ENCODE measurements around the gene RAB3A. TPM values are rescaled to one million over a fixed set of nuclear protein-coding genes. Genes with fewer than 3 reads are reported as not detected.

RAB3A gene
- total RNA-seq, 1 experiment from 2014 or later = 10.6 TPM

DNA sequence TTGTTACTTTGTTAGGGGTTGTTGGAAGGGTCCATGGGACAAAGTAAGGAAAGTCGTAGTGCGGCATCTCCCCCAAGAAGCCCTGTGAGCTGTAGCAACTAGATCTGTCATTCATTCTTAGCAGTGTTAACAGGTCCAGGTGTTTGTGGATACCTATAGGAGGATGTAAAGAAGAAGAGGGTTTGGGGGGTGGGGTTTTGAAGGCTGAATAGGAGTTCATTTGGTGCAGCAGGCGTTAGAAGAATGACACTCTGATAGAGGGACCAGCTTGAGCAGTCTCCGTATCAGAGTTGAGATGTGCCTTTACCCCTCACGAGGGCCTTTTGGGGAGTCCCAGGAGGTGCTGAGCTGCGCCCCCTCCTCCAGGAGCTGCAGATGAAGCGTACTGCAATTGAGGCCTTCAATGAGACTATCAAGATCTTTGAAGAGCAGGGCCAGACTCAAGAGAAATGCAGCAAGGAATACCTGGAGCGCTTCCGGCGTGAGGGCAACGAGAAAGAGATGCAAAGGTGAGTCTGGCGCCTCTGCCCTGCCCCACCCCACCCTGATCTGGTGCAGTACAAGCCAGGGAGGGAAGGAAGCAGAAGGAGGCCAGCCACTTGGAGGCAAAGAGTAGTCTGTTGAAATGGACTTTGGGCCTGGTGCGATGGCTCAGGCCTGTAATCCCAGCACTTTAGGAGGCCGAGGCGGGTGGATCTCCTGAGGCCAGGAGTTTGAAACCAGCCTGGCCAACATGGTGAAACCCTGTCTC is 37.9 kb downstream of the RAB3A start:
- no peak overlapping the region for H2AFZ ChIP-seq (ENCODE audit: low read depth, low read length, poor library complexity, severe bottlenecking)
- no peak overlapping the region for H3K4me2 ChIP-seq (ENCODE audit: low read length)
- no peaks in the 10 kb centered on the region for H3K9me2 ChIP-seq (ENCODE audit: insufficient read depth)
- TF ChIP-seq SP1 (IDR thresholded peaks at IDR 0.05; ENCODE audit: low read depth) = no peak
- TF ChIP-seq YY1 (IDR thresholded peaks at IDR 0.05; ENCODE audit: extremely low read depth, insufficient replicate concordance, low read depth, low read length) = no peak
- TF ChIP-seq, protein P1, sequence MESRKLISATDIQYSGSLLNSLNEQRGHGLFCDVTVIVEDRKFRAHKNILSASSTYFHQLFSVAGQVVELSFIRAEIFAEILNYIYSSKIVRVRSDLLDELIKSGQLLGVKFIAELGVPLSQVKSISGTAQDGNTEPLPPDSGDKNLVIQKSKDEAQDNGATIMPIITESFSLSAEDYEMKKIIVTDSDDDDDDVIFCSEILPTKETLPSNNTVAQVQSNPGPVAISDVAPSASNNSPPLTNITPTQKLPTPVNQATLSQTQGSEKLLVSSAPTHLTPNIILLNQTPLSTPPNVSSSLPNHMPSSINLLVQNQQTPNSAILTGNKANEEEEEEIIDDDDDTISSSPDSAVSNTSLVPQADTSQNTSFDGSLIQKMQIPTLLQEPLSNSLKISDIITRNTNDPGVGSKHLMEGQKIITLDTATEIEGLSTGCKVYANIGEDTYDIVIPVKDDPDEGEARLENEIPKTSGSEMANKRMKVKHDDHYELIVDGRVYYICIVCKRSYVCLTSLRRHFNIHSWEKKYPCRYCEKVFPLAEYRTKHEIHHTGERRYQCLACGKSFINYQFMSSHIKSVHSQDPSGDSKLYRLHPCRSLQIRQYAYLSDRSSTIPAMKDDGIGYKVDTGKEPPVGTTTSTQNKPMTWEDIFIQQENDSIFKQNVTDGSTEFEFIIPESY (IDR thresholded peaks at IDR 0.05; ENCODE audit: extremely low read depth, insufficient replicate concordance, low read length) = no peak
- TF ChIP-seq ELF1 (IDR thresholded peaks at IDR 0.05; ENCODE audit: borderline replicate concordance, low read depth) = no peak
- no peak for TF ChIP-seq EGR1 (IDR thresholded peaks at IDR 0.05; ENCODE audit: low read depth)
- TF ChIP-seq SRF (IDR thresholded peaks at IDR 0.05; ENCODE audit: low read depth) = no peak
- TF ChIP-seq ZFX (IDR thresholded peaks at IDR 0.05) = no peak
- TF ChIP-seq, protein P2, sequence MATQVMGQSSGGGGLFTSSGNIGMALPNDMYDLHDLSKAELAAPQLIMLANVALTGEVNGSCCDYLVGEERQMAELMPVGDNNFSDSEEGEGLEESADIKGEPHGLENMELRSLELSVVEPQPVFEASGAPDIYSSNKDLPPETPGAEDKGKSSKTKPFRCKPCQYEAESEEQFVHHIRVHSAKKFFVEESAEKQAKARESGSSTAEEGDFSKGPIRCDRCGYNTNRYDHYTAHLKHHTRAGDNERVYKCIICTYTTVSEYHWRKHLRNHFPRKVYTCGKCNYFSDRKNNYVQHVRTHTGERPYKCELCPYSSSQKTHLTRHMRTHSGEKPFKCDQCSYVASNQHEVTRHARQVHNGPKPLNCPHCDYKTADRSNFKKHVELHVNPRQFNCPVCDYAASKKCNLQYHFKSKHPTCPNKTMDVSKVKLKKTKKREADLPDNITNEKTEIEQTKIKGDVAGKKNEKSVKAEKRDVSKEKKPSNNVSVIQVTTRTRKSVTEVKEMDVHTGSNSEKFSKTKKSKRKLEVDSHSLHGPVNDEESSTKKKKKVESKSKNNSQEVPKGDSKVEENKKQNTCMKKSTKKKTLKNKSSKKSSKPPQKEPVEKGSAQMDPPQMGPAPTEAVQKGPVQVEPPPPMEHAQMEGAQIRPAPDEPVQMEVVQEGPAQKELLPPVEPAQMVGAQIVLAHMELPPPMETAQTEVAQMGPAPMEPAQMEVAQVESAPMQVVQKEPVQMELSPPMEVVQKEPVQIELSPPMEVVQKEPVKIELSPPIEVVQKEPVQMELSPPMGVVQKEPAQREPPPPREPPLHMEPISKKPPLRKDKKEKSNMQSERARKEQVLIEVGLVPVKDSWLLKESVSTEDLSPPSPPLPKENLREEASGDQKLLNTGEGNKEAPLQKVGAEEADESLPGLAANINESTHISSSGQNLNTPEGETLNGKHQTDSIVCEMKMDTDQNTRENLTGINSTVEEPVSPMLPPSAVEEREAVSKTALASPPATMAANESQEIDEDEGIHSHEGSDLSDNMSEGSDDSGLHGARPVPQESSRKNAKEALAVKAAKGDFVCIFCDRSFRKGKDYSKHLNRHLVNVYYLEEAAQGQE (IDR thresholded peaks at IDR 0.05; ENCODE audit: low read depth) = no peak
- no peak for TF ChIP-seq RAD21 (IDR thresholded peaks at IDR 0.05; ENCODE audit: low read depth)
- TF ChIP-seq CEBPB (IDR thresholded peaks at IDR 0.05; ENCODE audit: low read depth) = no peak
- TF ChIP-seq, protein P3, sequence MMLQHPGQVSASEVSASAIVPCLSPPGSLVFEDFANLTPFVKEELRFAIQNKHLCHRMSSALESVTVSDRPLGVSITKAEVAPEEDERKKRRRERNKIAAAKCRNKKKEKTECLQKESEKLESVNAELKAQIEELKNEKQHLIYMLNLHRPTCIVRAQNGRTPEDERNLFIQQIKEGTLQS (IDR thresholded peaks at IDR 0.05) = no peak
- TF ChIP-seq JUND (IDR thresholded peaks at IDR 0.05) = no peak
- no peak for TF ChIP-seq FOSL1 (IDR thresholded peaks at IDR 0.05; ENCODE audit: low read depth)
- TF ChIP-seq EZH2 (IDR thresholded peaks at IDR 0.05) = no peak
- TF ChIP-seq, protein P4, sequence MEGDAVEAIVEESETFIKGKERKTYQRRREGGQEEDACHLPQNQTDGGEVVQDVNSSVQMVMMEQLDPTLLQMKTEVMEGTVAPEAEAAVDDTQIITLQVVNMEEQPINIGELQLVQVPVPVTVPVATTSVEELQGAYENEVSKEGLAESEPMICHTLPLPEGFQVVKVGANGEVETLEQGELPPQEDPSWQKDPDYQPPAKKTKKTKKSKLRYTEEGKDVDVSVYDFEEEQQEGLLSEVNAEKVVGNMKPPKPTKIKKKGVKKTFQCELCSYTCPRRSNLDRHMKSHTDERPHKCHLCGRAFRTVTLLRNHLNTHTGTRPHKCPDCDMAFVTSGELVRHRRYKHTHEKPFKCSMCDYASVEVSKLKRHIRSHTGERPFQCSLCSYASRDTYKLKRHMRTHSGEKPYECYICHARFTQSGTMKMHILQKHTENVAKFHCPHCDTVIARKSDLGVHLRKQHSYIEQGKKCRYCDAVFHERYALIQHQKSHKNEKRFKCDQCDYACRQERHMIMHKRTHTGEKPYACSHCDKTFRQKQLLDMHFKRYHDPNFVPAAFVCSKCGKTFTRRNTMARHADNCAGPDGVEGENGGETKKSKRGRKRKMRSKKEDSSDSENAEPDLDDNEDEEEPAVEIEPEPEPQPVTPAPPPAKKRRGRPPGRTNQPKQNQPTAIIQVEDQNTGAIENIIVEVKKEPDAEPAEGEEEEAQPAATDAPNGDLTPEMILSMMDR (IDR thresholded peaks at IDR 0.05 in 2 of 3, conservative IDR thresholded peaks at IDR 0.05 in 1 of 3; ENCODE audit: borderline replicate concordance in 1 of 3, insufficient read depth in 1 of 3, low read depth in 2 of 3, low read length in 2 of 3) = no peak
- no peak for TF ChIP-seq TCF7L2 (IDR thresholded peaks at IDR 0.05; ENCODE audit: borderline replicate concordance, extremely low read depth, insufficient read depth, insufficient read length)
- TF ChIP-seq SIN3A (IDR thresholded peaks at IDR 0.05; ENCODE audit: low read depth) = no peak
- H3K9ac ChIP-seq (ENCODE audit: low read length) = no peak overlapping the region
- intact Hi-C loops (cut with micrococcal nuclease) = no loop called here
- no peaks in the 10 kb centered on the region for H3K79me2 ChIP-seq (ENCODE audit: insufficient read depth, low read length)
- H3K4me3 ChIP-seq (replicated peaks in 1 of 2; ENCODE audit: low read depth in 1 of 2, low read length in 2 of 2) = no peak overlapping the region
- H4K20me1 ChIP-seq (ENCODE audit: insufficient read depth) = no peaks in the 10 kb centered on the region
- DNase-seq (ENCODE audit: low read depth, low spot score) (no peak), ATAC-seq (no peak)
- no peak overlapping the region for H3K27ac ChIP-seq (ENCODE audit: low read depth, low read length)
- peaks cover 0 to 6% of the 10 kb centered on the region in 2 experiments; a peak in 2 of 4 replicates for H3K4me1 ChIP-seq (ENCODE audit: control insufficient read depth in 1 of 2, insufficient read depth in 2 of 2, low read length in 2 of 2)
- BruUV-seq (replicated peaks) = no TSS peak
- H3K27me3 ChIP-seq (ENCODE audit: insufficient read depth, low read length) = no peaks in the 10 kb centered on the region
- CTCF ChIA-PET = interaction anchor here (1.4 kb wide), 1 partner anchor 53 kb away, joined by 5 read pairs; no protein-coding TSS in a partner anchor
- H3K9me3 ChIP-seq (ENCODE audit: control insufficient read depth in 1 of 2, insufficient read depth in 1 of 2, low read depth in 1 of 2, low read length in 2 of 2) = no peaks in the 10 kb centered on the region
- POLR2A ChIA-PET = no interaction called here
- RAD21 ChIA-PET (ENCODE audit: low non-redundant PET in 1 of 2, low total read pairs in 2 of 2, uncharacterized antibody in 2 of 2, unreplicated experiment in 2 of 2) = interaction anchor here in 1 of 2 experiments (0.7 kb wide), 1 partner anchor 53 kb away, joined by 3 read pairs; no protein-coding TSS in a partner anchor
- peaks cover 25 to 34% of the 10 kb centered on the region in 2 experiments; a peak in 3 of 4 replicates for H3K36me3 ChIP-seq (ENCODE audit: control insufficient read depth in 1 of 2, insufficient read depth in 2 of 2, low read length in 2 of 2)
